Activated T-cell treated with anti-CD3 and anti-CD28 coated beads, Interleukin-2, amount 50 U/mL, for 48 hours (primary cell): ENCODE data around the gene ST3GAL4.

Source experiments
- DNase-seq, 2 experiments: peaks; one replicate each; pipeline ENCODE4 v3.0.0-alpha.2; 2020

ST3GAL4 gene

DNA sequence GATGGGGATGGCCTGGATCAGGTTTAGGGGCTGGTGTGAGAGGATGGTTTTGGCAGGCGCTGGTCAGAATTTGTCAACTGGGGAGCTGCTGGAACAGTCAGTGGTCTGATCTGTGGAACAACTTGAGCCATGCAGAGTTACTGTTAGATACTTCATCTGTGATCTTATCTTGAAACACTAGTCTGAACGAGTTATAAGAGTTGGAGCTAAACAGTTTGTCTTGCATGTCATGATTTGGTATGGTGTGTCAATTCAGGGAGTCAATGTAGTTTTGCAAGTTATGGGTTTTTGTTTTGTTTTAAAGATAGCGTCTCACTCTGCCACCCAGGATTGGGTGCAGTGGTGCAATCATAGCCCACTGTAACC lies 54.1 kb downstream of the ST3GAL4 start:
- no peak for DNase-seq

DNA sequence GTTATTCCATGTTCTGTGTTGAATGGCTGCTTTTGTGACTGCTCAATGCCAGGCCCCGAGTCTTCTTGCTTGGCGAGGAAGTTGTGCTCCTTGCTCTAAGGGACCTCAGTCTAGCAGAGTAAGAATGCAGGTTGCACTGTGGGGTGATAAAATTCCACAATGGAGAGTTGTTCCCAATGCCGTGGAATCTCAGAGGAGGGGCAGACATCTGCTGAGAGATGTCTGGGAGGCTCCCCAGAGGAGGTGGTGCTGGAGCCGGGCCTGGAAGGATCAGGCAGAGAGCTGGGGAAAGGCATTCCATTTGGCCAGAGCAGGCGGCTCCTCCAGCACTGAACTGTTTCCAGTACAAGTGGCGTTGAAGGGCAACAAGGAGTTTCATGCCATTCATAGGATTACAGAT lies 55.2 kb downstream of the ST3GAL4 start:
- DNase-seq = no peak

DNA sequence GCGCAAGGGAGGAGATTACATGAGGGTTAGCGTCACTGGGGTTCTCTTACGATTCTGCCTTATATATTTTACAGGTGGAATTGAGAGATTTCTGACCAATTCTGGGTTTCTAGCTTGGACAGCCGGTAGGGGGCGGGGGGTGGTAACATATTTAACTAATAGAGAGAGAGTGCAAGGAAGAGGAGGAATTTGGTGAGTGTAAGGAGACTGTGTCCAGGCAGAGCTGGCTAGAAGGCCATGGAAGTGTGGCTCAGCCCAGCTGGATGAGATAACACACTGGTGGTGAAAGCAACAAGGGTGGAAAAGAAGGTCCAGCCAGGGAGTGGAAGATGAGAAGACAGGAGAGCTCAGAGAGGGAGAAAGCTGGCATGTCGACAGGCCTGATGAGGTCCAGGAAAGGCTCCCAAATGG lies 56.5 kb downstream of the ST3GAL4 start:
- DNase-seq = no peak

DNA sequence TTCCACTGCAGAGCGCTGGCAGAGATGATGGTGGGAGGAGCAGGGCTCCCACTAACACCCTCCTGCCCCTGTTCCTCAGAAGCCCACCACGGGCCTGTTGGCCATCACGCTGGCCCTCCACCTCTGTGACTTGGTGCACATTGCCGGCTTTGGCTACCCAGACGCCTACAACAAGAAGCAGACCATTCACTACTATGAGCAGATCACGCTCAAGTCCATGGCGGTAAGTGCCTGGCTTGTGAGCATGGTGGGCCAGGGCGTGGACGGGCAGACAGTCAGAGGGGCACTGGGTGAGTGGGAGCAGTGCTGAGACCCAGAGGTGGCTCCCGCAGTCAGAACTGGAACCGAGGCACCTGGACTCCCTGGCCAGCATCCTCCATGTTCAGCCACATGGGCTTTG lies 57.9 kb downstream of the ST3GAL4 start:
- no peak for DNase-seq

DNA sequence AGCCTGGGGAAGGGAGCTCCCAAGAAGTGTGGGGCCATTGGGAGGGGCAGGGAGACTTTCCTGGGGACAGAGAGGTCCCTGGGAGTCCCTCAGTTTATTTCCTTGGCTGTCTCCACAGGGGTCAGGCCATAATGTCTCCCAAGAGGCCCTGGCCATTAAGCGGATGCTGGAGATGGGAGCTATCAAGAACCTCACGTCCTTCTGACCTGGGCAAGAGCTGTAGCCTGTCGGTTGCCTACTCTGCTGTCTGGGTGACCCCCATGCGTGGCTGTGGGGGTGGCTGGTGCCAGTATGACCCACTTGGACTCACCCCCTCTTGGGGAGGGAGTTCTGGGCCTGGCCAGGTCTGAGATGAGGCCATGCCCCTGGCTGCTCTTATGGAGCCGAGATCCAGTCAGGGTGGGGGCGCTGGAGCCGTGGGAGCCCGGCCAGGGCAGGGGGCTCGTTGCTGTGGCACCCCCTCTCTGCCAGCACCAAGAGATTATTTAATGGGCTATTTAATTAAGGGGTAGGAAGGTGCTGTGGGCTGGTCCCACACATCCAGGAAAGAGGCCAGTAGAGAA lies 58.4 kb downstream of the ST3GAL4 start:
- DNase-seq = no peak

DNA sequence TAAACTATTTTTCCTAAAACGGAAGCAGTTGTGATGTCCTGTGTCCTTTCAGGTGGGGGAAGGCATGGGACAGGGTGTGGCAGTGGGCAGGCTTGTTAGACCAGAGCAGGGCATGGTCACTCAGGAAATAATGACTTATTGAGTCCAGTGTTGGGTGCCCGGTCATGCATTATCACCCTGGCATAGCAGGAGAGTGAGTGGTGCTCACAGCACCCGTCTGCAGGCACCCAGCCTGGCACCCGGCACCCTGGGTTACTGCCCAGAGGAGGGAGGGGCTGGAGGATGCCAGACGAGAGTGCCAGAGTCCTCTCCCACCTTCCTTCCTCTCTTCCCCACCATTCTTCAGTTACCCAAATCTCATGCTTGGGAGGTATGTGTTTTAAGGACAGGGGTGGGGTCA lies 59.1 kb downstream of the ST3GAL4 start:
- no peak for DNase-seq

DNA sequence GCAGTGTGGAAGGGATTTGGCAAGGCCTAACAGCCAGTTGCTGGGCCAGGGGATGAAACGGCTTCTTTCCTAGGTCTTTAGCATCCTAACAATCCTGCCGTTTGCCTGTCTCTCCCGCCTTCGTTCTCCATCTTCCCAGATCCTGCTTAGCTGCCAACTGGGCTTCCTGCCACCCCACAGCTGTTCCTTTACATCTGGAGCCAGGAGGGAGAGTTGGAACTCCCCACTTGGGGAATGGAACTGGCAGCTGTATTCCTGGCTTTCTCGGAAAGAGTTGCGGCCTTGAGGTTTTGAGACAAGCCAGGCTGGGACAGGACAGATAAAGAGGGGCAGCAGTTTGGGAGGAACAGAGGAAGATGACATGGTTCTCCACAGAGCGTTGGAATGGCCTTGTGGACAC lies 59.6 kb downstream of the ST3GAL4 start:
- DNase-seq = no peak

DNA sequence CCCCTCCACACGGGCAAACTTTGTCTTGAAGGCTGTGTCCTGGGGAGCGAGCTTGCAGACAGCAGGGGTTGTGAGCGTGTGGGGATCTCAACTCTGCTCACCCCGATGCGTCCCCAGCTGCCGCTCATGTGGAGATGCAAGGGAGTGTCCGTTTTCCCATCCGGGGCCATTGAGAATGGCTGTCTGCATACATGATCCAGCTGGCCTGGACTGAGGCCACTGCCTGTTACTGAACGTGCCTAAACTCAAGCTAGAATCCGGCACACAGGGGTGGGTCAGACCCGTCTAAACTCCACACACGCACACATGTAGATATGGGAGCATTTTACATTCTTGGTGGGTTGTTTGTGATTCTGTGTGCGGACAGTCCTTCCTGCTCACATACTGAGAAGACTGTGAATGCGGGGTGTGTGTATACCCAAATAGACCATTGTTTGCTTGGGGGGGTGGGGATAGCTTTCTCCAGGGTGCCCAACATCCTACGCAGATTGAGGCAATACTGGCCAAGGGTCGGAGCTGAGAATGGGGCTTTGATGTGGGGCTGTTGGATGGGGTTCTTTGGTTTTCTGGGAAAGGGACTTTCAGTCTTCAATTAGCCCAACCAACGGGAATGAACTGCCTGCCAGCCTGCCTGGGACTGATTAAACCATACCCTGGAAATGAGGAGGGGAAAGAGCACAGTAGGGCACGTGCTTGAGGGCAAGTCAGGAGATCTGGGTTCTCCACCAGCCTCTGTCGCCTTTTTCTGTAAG lies 60.4 kb downstream of the ST3GAL4 start:
- DNase-seq = no peak

DNA sequence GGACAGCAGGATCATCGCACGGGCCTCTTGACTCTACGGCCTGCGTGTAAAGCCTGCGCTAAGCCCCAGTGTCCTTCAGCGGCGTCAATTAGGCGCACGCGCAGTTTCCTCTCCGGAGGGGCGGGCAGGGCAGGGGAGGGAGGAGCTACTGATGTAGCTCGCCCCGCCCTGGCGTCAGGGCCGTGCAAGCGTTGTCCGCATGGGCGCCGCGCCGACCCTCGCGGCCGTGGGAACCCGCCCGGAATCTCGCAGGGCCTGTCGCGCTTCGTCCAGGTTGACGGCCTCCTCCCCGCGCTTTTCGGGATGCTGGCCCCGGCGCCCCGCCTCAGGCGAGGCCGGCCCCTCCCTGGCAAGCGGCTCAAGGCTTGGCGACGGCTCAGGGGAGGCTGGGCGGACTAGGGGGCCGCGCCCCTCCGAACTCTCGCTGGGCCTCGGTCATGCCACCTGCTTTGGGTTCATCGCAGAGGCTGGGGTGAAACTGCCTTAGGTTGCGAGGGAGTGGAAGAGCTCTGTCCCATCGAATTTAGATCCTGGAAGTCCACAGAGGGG lies 61.1 kb downstream of the ST3GAL4 start:
- peak; percentile 82 to 85 for DNase-seq

DNA sequence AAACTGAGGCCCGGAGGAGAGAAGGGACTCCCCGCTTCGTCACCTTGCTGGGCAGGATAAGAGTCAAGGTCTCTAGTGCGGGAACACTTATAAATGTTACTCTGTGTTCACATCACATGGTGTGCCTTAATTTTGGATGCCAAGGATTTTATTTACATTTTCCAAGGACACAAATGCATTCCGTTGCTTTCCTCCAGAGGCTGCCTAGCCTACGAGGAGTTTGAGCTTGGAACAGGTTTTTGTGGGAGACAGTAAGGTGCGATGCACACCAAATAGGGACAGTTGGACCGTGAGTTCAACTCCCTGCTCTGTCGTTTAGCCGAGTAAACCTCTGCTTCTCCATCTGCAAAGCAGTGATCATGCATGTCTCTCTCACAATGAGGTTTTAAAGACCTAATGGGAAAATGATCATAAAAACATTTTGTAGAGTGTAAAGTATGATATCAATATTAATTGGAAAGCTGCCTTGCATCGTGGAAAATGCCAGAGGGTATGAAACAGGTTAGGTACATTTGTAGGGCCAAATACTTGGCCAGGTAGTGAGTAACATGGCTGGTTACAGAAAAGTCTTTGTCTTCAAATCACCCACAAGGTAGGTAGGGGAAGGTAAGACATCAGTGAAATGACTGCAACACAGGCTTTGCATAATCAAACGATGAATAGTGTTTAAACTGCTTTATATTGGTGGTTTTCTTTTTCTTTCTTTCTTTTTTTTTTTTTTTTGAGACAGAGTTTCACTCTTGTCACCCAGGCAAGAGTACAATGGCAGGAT lies 61.8 kb downstream of the ST3GAL4 start:
- no peak for DNase-seq

DNA sequence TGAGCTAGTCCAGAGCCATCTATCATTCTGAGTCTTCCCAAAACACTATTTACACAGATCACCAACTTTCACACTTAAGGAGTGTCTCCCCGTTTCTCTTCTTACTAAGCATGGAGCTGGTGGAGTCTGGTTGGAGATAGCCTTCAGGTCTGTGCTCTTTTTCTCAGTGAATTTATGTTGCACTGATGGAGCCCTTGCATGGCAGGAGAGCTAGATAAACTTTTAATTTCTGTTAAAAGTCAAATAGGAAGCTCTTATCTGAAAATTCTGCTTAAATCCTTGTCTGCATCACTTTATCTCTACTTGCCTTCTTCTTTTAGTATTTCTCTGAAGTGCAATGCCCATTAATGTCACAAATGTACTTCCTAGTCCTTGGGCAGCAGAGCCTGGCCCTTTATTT lies 63.4 kb downstream of the ST3GAL4 start:
- no peak for DNase-seq

DNA sequence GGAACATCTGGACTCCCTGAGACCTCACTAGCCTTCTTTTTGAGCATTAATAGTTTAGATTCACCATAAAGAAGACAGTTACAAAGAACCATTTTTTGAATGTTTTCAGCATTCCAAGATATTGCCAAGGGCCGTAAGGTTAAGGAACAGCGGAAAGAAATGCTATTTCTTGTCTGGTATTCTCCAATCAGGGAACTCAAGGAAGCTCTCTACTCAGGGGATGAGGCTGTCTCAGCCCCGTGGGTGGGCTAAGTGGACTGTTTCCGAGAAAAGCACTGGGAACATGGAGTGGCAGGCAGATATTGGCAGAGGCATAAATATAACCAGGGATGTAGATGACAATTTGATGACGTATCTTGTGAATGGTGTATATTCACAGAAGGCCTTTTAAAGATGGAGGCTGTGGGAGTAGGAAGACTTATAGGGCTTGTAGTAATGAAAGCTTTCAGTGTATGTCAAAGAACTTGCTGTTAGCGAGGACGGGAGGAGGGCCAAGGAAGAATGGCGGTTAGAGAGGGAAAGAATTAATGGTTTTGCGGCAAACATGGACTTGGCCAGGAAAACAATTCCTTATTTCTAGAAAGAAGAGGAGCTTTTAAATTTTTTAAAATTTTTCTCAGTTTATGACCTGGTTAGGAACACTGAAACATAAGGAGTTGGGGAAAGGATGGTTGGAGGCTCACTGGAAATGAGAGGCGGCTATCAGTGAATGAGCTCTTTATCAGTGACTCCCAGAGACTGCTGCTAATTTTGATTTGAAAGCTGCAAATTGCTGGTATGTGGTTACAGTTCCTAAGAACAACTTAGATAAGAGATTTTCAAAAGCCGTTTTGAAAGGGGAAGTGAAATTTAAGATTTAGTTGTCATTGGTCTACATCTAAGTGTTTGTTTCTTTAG lies 64.6 kb downstream of the ST3GAL4 start:
- DNase-seq = no peak

DNA sequence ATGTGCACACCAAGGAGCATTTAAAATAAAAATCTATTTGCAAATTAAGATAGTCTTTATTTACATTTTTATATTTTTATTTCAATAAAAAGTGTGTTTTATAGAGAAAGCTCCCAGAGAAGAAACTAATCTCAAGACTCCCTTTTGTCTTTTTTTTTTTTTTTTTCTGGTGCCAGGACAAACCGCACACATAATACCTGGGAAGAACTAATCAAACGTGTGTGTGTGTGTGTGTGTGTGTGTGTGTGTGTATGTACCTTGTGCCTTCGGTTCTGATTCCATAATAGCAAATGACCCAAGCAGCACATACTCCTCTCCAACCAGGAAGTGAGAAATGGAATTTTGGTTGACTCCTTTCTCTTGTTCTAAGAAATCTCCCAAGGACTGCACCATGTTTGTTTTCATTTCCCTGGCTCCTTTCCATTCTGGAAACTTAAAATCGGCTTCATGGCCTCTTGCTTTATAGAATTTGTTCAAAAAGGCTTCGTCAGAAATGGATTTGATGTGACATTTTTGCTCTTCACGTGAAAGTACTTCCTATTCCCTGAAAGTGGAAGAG lies 65.3 kb downstream of the ST3GAL4 start:
- no peak for DNase-seq

DNA sequence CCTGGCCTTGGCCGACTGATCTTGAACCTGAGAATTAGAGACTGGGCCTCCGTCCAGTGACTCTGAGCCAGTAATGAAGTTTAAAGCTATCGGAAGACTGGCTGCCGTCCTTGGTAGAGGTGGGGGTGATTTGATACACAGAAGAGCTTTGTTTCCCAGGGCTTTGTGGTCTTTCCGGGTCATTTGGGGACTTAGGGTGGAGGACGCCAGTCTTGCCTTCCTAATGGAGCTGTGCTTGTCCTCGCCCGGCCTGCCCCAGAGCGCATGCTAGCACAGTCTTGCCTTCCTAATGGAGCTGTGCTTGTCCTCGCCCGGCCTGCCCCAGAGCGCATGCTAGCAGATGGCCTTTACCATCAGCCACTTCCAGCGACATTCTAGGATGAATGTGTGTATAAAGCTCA lies 65.8 kb downstream of the ST3GAL4 start:
- no peak for DNase-seq

DNA sequence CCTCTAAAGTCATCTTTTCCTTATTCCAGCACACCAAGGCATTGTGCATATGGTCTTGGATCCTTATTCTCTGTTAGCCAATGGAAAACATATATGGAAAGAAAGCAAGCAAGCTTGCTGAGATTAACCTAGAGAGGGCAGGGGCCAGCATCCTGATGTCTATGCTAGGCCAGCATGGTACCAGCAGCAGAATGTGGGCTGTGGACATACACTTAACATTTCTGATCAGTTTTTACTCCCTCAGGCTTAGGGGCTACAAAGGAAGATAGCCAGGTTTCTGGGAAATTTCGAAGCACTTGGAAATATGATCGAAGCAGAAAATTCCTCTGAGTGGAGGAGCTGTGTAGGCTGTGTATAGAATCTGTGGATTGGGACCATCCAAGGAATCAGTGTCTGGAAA lies 67.0 kb downstream of the ST3GAL4 start:
- DNase-seq = no peak

DNA sequence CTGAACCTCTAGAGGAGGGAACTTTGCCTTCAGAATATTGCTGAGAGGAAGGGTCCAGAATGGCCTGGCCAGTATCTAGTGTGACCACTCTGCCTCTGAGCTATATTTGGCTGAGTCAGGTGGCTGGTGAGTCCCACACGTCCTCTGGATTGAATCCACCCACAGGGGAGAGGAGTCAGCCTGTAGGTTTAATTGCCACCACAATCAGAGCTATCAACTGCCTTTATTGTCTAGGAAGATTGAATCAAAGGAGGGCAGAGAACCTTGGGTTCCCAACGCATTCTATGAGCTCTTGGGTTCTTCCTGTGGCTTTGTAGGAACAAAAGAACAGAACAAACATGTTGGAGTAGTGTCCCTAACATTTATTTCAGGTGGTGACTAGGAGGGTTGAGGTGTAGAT lies 67.7 kb downstream of the ST3GAL4 start:
- no peak for DNase-seq

DNA sequence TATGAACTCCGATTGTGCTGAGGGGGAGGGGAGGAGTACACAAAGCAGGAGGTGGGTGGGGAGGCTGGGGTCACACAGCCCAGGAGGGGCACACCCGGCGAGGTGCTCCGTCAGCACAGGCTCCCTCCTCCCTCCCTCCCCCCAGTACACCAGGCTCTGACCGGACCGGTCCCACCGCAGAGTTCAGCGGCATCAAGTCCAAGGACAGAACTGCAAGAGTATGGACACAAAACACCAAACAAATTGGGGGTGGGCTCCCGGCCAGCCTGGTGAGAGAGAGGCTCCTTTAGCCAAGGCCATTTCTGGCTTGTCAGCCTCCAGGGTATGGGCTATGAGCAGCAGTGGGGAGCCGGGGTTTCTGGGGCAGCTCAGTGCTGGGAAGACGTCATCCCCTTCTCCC lies 68.3 kb downstream of the ST3GAL4 start:
- no peak for DNase-seq

DNA sequence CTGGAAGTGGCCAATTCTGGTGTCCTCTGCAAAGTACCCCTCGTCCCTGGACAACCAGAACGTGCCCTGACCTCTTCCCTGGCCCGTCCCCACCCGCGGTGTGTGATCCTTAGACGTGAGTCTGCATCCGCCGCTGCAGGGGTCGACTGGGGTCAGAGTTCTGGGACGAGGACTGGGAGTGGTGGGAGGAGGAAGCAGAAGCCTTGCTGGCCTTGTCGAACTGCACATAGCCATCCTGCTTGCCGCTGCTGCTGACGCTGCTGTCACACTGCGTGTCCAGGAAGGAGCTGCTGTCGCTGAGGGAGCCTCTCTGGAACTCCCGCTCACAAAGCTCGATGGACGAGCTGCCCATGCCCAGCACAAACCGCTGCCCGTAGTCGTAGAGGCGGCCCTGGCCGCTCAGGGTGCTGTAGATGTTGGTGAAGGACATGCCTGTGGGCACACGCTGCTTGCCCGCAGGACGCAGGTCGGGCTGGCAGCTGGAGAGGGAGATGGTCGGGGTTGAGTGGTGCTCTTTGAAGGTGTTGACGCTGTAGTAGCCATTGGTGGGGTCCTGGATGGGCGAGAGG lies 69.1 kb downstream of the ST3GAL4 start:
- no peak for DNase-seq

DNA sequence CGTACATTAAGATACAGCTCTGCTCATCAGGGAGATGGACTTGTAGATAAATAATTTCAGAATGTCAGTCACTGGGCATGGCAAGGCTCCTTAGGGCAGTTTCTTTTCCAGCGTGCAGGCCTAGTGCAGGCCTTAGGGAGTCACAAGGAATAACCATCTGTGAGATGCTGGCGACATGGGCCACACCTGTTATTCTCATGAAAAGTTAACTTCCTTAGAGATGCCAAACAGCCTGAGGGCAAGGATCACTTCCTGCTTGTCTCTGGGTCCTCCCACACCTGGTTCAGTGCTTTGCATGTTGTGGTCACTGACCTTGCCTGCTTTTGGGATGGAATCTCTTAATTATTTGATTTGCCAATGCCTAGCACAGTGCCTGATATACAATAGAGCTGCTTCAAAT lies 70.6 kb downstream of the ST3GAL4 start:
- no peak for DNase-seq

DNA sequence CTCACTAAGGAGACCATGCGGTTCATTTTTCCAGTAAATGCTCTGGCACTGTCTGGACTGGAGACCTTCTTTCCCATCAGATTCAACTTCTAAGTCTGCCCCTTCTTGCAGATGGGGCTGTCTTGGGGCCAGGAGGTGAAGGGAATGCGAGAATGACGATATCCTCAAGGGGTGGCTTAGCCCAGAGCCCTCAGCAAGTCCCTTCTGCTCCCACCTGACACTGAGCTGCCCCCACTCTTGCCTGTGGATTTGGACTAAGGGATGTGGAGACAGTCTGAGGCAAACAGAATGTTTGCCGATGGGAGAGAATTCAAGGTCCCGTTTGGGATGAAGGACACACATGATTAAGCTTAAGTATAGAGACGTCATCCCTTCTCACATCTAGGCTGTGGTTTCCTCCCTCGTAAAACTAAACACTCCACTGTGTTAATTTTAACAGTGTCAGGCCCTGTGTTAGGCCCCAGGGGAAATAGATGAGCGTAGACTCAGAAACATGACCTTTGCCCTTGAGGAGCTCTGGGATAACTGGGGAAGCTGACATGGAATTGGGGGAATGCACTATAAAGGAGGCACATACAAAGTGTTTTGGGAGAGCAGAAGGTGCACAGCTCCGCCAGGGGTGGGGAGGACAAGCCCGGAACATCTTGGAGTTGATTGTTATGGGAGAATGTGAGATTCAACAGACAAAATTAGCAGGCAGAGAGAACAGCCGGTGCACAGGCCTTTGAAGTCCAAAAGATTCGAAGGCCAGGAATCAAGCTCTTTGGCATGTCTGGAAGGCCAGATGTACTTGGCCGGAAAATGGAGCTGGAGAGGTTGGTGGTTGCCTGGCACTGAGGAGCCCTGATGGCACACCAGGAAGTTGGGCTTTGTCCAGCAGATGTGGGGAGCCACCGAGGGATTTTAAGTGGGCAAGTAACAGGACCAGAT lies 71.6 kb downstream of the ST3GAL4 start:
- DNase-seq = no peak
